ENCODE measurements around the gene NRG3. TPM values are rescaled to one million over a fixed set of nuclear protein-coding genes. Genes with fewer than 3 reads are reported as not detected.

Gene NRG3
- total RNA-seq, 1 donor from 2014 or later = not detected

- Mint-ChIP-seq H3K36me3 (ENCODE audit: low read depth) (no peaks in the 10 kb centered on the region), H3K27me3 (ENCODE audit: insufficient read depth) (no peaks in the 10 kb centered on the region), H3K27ac (no peak overlapping the region), H3K4me3 (no peak overlapping the region), H3K9me3 (no peaks in the 10 kb centered on the region), H3K4me1 (ENCODE audit: low read depth) (no peaks in the 10 kb centered on the region)
- intact Hi-C loops (cut with micrococcal nuclease) = no loop called here
- no peak for DNase-seq (ENCODE audit: low spot score)
Observed at GRCh38 chr10:82918022-82918421, 1043.0 kb downstream of the NRG3 start.

GRCh38 chr10:82922046-82922445 lies 1047.1 kb downstream of the NRG3 start:
- no peak overlapping the region for H3K27ac Mint-ChIP-seq
- no peaks in the 10 kb centered on the region for H3K27me3 Mint-ChIP-seq (ENCODE audit: insufficient read depth)
- DNase-seq (ENCODE audit: low spot score) = no peak
- no peaks in the 10 kb centered on the region for H3K9me3 Mint-ChIP-seq
- intact Hi-C loops (cut with micrococcal nuclease) = no loop called here
- no peaks in the 10 kb centered on the region for H3K4me1 Mint-ChIP-seq (ENCODE audit: low read depth)
- no peak overlapping the region for H3K4me3 Mint-ChIP-seq
- no peaks in the 10 kb centered on the region for H3K36me3 Mint-ChIP-seq (ENCODE audit: low read depth)

GRCh38 chr10:82922755-82923154 lies 1047.8 kb downstream of the NRG3 start:
- no peak overlapping the region for H3K27ac Mint-ChIP-seq
- DNase-seq (ENCODE audit: low spot score) = no peak
- H3K36me3 Mint-ChIP-seq (ENCODE audit: low read depth) = no peaks in the 10 kb centered on the region
- intact Hi-C loops (cut with micrococcal nuclease) = no loop called here
- no peaks in the 10 kb centered on the region for H3K9me3 Mint-ChIP-seq
- H3K4me1 Mint-ChIP-seq (ENCODE audit: low read depth) = no peaks in the 10 kb centered on the region
- H3K27me3 Mint-ChIP-seq (ENCODE audit: insufficient read depth) = no peaks in the 10 kb centered on the region
- H3K4me3 Mint-ChIP-seq = no peak overlapping the region

- Mint-ChIP-seq H3K4me1 (ENCODE audit: low read depth) (no peaks in the 10 kb centered on the region), H3K9me3 (no peaks in the 10 kb centered on the region), H3K27ac (no peak overlapping the region), H3K27me3 (ENCODE audit: insufficient read depth) (no peaks in the 10 kb centered on the region), H3K4me3 (no peak overlapping the region), H3K36me3 (ENCODE audit: low read depth) (no peaks in the 10 kb centered on the region)
- intact Hi-C loops (cut with micrococcal nuclease) = no loop called here
- no peak for DNase-seq (ENCODE audit: low spot score)
Observed at GRCh38 chr10:82924711-82925110, 1049.7 kb downstream of the NRG3 start.

GRCh38 chr10:82925547-82925946 lies 1050.6 kb downstream of the NRG3 start:
- intact Hi-C loops (cut with micrococcal nuclease) = no loop called here
- H3K4me3 Mint-ChIP-seq = no peak overlapping the region
- no peaks in the 10 kb centered on the region for H3K36me3 Mint-ChIP-seq (ENCODE audit: low read depth)
- H3K4me1 Mint-ChIP-seq (ENCODE audit: low read depth) = no peaks in the 10 kb centered on the region
- no peaks in the 10 kb centered on the region for H3K27me3 Mint-ChIP-seq (ENCODE audit: insufficient read depth)
- H3K27ac Mint-ChIP-seq = no peak overlapping the region
- no peaks in the 10 kb centered on the region for H3K9me3 Mint-ChIP-seq
- no peak for DNase-seq (ENCODE audit: low spot score)

- Mint-ChIP-seq H3K27me3 (ENCODE audit: insufficient read depth) (no peaks in the 10 kb centered on the region), H3K4me1 (ENCODE audit: low read depth) (no peaks in the 10 kb centered on the region), H3K4me3 (no peak overlapping the region), H3K27ac (no peak overlapping the region), H3K36me3 (ENCODE audit: low read depth) (no peaks in the 10 kb centered on the region), H3K9me3 (no peaks in the 10 kb centered on the region)
- DNase-seq (ENCODE audit: low spot score) = no peak
- intact Hi-C loops (cut with micrococcal nuclease) = no loop called here
Observed at GRCh38 chr10:82932451-82932850, 1057.5 kb downstream of the NRG3 start.

GRCh38 chr10:82934429-82934828 lies 1059.4 kb downstream of the NRG3 start:
- no peak overlapping the region for H3K27ac Mint-ChIP-seq
- H3K4me3 Mint-ChIP-seq = no peak overlapping the region
- no peaks in the 10 kb centered on the region for H3K27me3 Mint-ChIP-seq (ENCODE audit: insufficient read depth)
- no peak for DNase-seq (ENCODE audit: low spot score)
- no peaks in the 10 kb centered on the region for H3K9me3 Mint-ChIP-seq
- H3K4me1 Mint-ChIP-seq (ENCODE audit: low read depth) = no peaks in the 10 kb centered on the region
- H3K36me3 Mint-ChIP-seq (ENCODE audit: low read depth) = no peaks in the 10 kb centered on the region
- intact Hi-C loops (cut with micrococcal nuclease) = no loop called here

GRCh38 chr10:82934947-82935346 lies 1060.0 kb downstream of the NRG3 start:
- Mint-ChIP-seq H3K4me1 (ENCODE audit: low read depth) (no peaks in the 10 kb centered on the region), H3K9me3 (no peaks in the 10 kb centered on the region), H3K27me3 (ENCODE audit: insufficient read depth) (no peaks in the 10 kb centered on the region), H3K27ac (no peak overlapping the region), H3K36me3 (ENCODE audit: low read depth) (no peaks in the 10 kb centered on the region), H3K4me3 (no peak overlapping the region)
- intact Hi-C loops (cut with micrococcal nuclease) = no loop called here
- DNase-seq (ENCODE audit: low spot score) = no peak

GRCh38 chr10:82938331-82938730 lies 1063.3 kb downstream of the NRG3 start:
- H3K4me1 Mint-ChIP-seq (ENCODE audit: low read depth) = no peaks in the 10 kb centered on the region
- no peaks in the 10 kb centered on the region for H3K9me3 Mint-ChIP-seq
- no peak overlapping the region for H3K27ac Mint-ChIP-seq

GRCh38 chr10:82942286-82943099 lies 1067.5 kb downstream of the NRG3 start:
- Mint-ChIP-seq H3K27me3 (ENCODE audit: insufficient read depth) (no peaks in the 10 kb centered on the region), H3K27ac (no peak overlapping the region), H3K9me3 (peaks cover 4% of the 10 kb centered on the region), H3K4me1 (ENCODE audit: low read depth) (no peaks in the 10 kb centered on the region), H3K36me3 (ENCODE audit: low read depth) (no peaks in the 10 kb centered on the region), H3K4me3 (no peak overlapping the region)
- DNase-seq (ENCODE audit: low spot score) = no peak
- intact Hi-C loops (cut with micrococcal nuclease) = no loop called here

More at GRCh38 chr10:82938331-82938730, 1063.3 kb downstream of the NRG3 start:
- Mint-ChIP-seq H3K27me3 (ENCODE audit: insufficient read depth) (no peaks in the 10 kb centered on the region), H3K36me3 (ENCODE audit: low read depth) (no peaks in the 10 kb centered on the region), H3K4me3 (no peak overlapping the region)
- intact Hi-C loops (cut with micrococcal nuclease) = no loop called here
- no peak for DNase-seq (ENCODE audit: low spot score)

GRCh38 chr10:82943142-82943541 lies 1068.1 kb downstream of the NRG3 start:
- peaks cover 4% of the 10 kb centered on the region for H3K9me3 Mint-ChIP-seq
- DNase-seq (ENCODE audit: low spot score) = no peak
- H3K4me3 Mint-ChIP-seq = no peak overlapping the region
- H3K36me3 Mint-ChIP-seq (ENCODE audit: low read depth) = no peaks in the 10 kb centered on the region
- H3K27ac Mint-ChIP-seq = no peak overlapping the region
- no peaks in the 10 kb centered on the region for H3K4me1 Mint-ChIP-seq (ENCODE audit: low read depth)
- intact Hi-C loops (cut with micrococcal nuclease) = no loop called here
- H3K27me3 Mint-ChIP-seq (ENCODE audit: insufficient read depth) = no peaks in the 10 kb centered on the region

- no peak for DNase-seq (ENCODE audit: low spot score)
- H3K4me1 Mint-ChIP-seq (ENCODE audit: low read depth) = no peaks in the 10 kb centered on the region
- H3K27me3 Mint-ChIP-seq (ENCODE audit: insufficient read depth) = no peaks in the 10 kb centered on the region
- H3K9me3 Mint-ChIP-seq = peaks cover 4% of the 10 kb centered on the region
- H3K27ac Mint-ChIP-seq = no peak overlapping the region
- no peaks in the 10 kb centered on the region for H3K36me3 Mint-ChIP-seq (ENCODE audit: low read depth)
- intact Hi-C loops (cut with micrococcal nuclease) = no loop called here
- H3K4me3 Mint-ChIP-seq = no peak overlapping the region
Observed at GRCh38 chr10:82949816-82950575, 1075.0 kb downstream of the NRG3 start.

- no peaks in the 10 kb centered on the region for H3K36me3 Mint-ChIP-seq (ENCODE audit: low read depth)
- no peaks in the 10 kb centered on the region for H3K27me3 Mint-ChIP-seq (ENCODE audit: insufficient read depth)
- no peak overlapping the region for H3K27ac Mint-ChIP-seq
- H3K4me3 Mint-ChIP-seq = no peak overlapping the region
- intact Hi-C loops (cut with micrococcal nuclease) = no loop called here
- H3K4me1 Mint-ChIP-seq (ENCODE audit: low read depth) = no peaks in the 10 kb centered on the region
- no peaks in the 10 kb centered on the region for H3K9me3 Mint-ChIP-seq
- no peak for DNase-seq (ENCODE audit: low spot score)
Observed at GRCh38 chr10:82953331-82953730, 1078.3 kb downstream of the NRG3 start.

Data from activated T-helper 1 cell treated with anti-CD3 and anti-CD28 coated beads, Interleukin-12 subunit alpha, Interleukin-12 subunit beta, Interleukin-2, Interleukin-4 antibody, amounts not matched to agents 30 ng/mL and 10 ng/mL and 1 ng/mL, durations not matched to agents 14 hours and 24 hours and 36 hours (primary cell).